NCI-H460 (cell line): ENCODE data around the gene LEF1. TPM values are rescaled to one million over a fixed set of nuclear protein-coding genes. Genes with fewer than 3 reads are reported as not detected.
"Not testable (repeated sequence)": the region's sequence is repeated elsewhere in the genome, so short reads cannot be mapped to it uniquely, and the experiment has no call there.

Source experiments
- DNase-seq: peaks from one replicate; pipeline ENCODE4 v3.0.0-alpha.2; 2016; ENCODE audit warnings: low read depth; ENCODE audit errors: extremely low read depth
- total RNA-seq: library from RNA; depleted of rRNA; stranded (reverse); fragments of >200 nt; shearing (Covaris generic); gene quantifications from 2 replicates; pipeline ENCODE4 v1.2.3, GENCODE V29; 2014

The LEF1 gene
- total RNA-seq, 1 experiment from 2014 or later = 0.69 TPM

- no peak for DNase-seq
These were observed 96.4 kb downstream of the LEF1 start for GRCh38 chr4:108072300-108072699.

- DNase-seq = no peak
These were observed 98.0 kb downstream of the LEF1 start for GRCh38 chr4:108070775-108071174.

- DNase-seq = no peak
These were observed 100.3 kb downstream of the LEF1 start for GRCh38 chr4:108068442-108068841.

GRCh38 chr4:108060686-108061321 lies 107.9 kb downstream of the LEF1 start:
- DNase-seq = no peak

GRCh38 chr4:108060164-108060563 lies 108.6 kb downstream of the LEF1 start:
- DNase-seq = peak; percentile 25

- peak; percentile 19 for DNase-seq
These were observed 109.9 kb downstream of the LEF1 start for GRCh38 chr4:108058685-108059440.

- no peak for DNase-seq
These were observed 112.3 kb downstream of the LEF1 start for GRCh38 chr4:108056418-108056817.

GRCh38 chr4:108055787-108056186 lies 112.9 kb downstream of the LEF1 start:
- no peak for DNase-seq

GRCh38 chr4:108054025-108054638 lies 114.6 kb downstream of the LEF1 start:
- no peak for DNase-seq

GRCh38 chr4:108053251-108053711 lies 115.5 kb downstream of the LEF1 start:
- DNase-seq = no peak

GRCh38 chr4:108052558-108053120 lies 116.1 kb downstream of the LEF1 start:
- DNase-seq = no peak

GRCh38 chr4:108051343-108051742 lies 117.4 kb downstream of the LEF1 start:
- no peak for DNase-seq

GRCh38 chr4:108050166-108051111 lies 118.3 kb downstream of the LEF1 start:
- not testable (repeated sequence) for DNase-seq

- DNase-seq = no peak
These were observed 119.3 kb downstream of the LEF1 start for GRCh38 chr4:108049406-108049805.

- no peak for DNase-seq
These were observed 119.7 kb downstream of the LEF1 start for GRCh38 chr4:108048997-108049396.

- no peak for DNase-seq
These were observed 120.6 kb downstream of the LEF1 start for GRCh38 chr4:108048157-108048556.

- DNase-seq = no peak
These were observed 121.5 kb downstream of the LEF1 start for GRCh38 chr4:108047199-108047598.

- no peak for DNase-seq
These were observed 123.1 kb downstream of the LEF1 start for GRCh38 chr4:108045687-108046024.

GRCh38 chr4:108044951-108045686 lies 123.6 kb downstream of the LEF1 start:
- no peak for DNase-seq

- DNase-seq = no peak
These were observed 125.2 kb downstream of the LEF1 start for GRCh38 chr4:108043526-108043925.
